GM19455 (cell line): Measurements from ENCODE around the gene OLFML1.
A peak's percentile ranks its signal among the peaks of the same experiment; 100 is the strongest.

ENCODE experiments used
- ATAC-seq: cut with Tn5 transposase; IDR thresholded peaks from one replicate; pipeline ENCODE4 v1.9.1; 2021; ENCODE audit not compliant: unreplicated experiment

OLFML1 gene

DNA sequence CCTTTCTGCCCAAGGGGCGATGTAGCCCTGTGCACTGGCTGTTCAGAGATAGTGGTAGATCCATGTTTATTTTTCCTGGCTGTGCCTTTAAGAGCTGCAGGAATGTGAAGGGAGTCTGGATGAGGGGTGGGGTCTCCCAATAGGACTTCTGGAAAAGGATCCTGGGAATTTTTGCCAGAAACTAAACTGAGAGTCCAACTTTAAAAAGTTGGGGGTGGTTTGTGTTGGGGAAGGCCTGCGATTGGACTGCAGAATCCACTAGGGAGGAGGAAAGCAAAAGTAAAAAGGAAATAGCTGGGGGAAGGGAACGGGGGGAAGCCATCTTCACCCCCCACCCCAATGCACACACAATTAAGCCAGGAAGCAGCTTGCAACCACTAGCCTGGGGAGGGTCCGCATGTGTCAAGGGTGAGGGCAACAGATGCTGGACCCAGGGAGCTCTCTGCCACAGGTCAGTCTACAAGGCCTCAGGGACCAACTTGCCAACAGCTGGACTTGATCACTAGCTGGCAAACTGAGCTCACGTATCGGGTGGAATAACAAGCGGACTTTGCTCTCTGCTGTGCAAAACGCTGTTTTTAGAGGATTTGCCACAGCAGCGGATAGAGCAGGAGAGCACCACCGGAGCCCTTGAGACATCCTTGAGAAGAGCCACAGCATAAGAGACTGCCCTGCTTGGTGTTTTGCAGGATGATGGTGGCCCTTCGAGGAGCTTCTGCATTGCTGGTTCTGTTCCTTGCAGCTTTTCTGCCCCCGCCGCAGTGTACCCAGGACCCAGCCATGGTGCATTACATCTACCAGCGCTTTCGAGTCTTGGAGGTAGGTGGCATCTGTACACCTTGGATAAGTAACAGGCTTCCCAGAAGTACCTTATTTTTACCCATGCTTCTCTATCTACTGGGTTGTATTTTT is at the start of gene OLFML1:
OLFML1 (plus strand) TSS at position 321 of the 912 bp plus-strand sequence; CDS start at position 691, 370 bp downstream.
- no peak for ATAC-seq

GRCh38 chr11:7436146-7436545 is 49.2 kb upstream of the OLFML1 start:
- no peak for ATAC-seq

DNA sequence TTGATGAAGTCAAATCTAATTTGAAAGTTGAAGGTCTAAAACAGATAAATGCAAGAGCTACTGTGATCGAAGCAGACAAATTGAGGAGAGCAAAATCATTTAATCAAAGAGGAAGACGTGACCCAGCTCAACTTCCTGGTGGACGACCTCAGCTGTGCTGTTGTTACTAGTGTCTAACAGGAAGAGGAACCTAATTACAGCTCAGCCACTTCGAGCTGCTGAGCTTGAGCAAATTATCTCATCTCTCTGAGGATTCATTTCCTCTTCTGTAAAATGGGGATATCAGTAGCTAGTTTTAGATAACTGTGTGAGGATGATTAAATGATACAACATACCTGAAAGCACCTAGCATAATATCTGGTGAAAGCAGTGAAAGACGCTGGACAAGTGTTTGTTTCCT is 48.6 kb upstream of the OLFML1 start:
- ATAC-seq, result peak; percentile 67

DNA sequence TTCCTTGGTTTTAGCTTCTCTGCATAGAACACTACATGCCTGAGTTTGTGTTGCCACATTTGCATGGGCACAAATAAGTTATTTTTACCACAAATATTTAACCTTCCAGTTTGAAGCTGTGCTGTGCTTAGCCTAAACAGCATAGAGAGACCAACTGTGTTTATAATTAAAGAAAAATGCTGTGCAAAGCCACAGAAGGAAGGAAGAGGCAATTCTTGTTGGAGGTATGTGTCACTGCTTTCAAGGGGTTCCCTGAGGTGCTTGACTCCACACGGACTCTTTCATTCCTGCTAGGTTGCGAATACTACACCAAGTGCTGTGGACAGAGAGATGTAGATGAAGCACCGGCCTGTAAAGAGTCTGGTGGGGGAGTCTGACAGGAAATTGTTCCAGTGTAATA is 47.6 kb upstream of the OLFML1 start:
- no peak for ATAC-seq

DNA sequence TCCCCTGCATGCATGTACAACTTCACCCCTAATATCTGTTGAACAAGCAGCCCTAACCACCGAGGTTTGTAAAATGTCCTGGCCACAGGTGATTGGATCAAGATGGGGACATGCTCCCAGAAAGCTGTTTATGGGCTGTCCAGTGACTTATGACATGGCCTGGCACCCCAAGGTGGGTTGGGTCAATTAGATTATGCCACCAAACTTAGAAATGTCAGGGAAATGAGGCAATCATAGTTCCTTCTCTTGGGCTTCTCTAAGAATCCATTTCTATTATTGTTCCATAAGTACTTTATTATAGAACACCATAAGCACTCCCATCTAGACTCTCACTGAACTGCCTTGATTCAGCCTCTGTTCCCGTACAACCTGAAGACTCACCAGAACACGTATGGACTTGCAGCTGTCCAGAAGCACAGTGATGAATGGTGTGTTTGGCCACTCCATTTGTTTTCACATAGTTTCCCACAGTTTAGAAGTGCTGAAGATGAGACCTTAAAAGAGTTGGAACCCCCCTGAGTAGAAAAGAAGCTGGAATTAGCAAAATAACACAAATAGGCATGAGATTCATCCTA is 45.5 kb upstream of the OLFML1 start:
- ATAC-seq, result no peak

DNA sequence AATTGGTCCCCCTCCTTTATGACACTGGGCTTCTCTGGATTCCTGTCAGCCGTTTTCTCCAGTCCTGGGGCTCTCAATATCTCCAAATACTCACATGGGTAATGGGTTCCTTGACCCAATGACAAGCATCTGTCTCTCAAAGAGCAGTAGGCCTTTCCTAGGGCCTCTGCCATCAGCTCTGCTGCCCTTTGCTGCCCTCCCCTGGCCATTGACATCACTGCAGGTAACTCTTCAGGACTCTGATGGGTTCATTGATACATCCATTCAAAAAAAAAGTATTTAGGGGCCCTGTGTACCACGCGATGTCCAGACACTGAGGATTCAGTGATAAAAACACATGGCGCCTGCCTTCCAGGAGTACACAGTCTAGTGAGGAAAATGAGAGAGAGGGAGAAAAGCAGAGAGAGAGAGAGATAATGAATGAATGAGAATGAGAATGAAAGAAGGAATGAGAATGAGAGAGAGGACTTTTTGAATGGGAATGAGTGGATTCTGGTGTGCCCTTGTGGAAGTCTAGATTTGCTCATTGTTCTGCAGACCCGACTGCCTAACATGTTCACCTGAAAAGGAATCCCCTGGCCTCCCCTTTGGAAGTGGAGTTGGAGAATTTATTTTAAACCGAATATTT is 42.6 kb upstream of the OLFML1 start:
- ATAC-seq, result peak; percentile 94

GRCh38 chr11:7444091-7444981 is 41.0 kb upstream of the OLFML1 start:
- ATAC-seq, result no peak

GRCh38 chr11:7445564-7445963 is 39.7 kb upstream of the OLFML1 start:
- no peak for ATAC-seq

DNA sequence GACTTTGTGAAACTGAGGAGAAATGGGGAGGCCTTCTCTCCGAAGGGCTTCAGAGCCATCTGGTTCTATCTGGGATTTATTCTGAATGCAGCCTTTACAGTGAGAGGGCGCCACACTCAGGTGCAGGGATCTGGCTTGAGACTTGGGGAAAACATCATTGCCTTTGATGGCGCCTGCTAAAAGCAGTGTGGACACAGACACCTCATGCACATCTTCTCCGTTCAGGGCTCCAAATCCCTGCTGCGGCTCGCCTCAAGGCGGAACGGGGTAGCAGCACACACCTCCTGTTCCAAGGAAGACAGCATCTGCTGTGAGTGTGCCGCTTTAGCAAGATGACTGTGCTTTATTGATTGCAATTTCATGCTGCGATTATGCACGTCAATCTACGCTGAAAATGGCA is 37.1 kb upstream of the OLFML1 start:
- no peak for ATAC-seq

- ATAC-seq, result no peak
These were observed 36.0 kb upstream of the OLFML1 start for GRCh38 chr11:7449211-7449840.

DNA sequence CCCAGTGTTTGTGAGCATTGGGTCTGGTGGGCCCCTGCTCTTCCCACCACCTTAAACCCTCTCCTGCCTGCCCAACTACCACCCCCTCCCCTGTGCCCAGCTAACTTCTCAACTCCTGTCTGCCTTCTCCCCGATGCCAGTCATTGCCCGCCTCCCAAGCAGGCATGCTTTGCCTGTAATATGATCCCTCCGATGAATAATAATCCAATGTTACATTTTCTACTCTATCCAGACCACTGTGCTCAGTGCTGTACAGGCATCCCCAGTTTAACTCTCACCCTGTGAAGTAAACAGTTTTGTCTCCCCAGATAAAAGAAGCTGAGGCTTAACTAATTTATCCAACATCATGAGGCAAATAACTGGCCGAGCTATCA is 35.5 kb upstream of the OLFML1 start:
- no peak for ATAC-seq

GRCh38 chr11:7450836-7451235 is 34.5 kb upstream of the OLFML1 start:
- no peak for ATAC-seq

GRCh38 chr11:7451520-7451919 is 33.8 kb upstream of the OLFML1 start:
- no peak for ATAC-seq

DNA sequence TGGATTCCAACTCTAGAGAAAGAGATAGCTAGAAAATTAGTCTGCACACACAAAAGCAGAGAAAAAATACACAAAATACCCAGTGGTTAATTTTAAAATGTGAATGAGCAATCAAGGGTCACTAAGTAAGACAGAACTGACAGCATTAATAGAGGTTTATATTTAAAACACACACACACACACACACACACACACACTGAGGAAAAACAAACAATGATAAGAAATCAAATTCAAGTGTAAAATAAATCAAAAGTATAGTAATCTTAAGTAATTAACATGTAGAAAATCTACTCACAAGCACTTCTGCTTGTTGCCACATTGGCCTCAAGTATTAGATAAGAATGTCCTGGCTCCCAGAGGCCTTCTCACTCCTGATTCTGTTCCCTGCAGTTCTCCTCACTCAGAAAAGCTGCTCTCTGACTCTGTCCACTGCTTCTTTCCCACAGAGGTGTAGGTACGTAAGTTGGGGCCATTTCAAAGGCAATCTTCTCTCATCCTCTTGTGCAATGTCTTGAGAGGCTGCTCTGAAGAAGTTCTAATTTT is 33.3 kb upstream of the OLFML1 start:
- ATAC-seq, result no peak

GRCh38 chr11:7454854-7455253 is 30.5 kb upstream of the OLFML1 start:
- no peak for ATAC-seq

- ATAC-seq, result no peak
These were observed 28.1 kb upstream of the OLFML1 start for GRCh38 chr11:7457211-7457610.

GRCh38 chr11:7462706-7463105 is 22.6 kb upstream of the OLFML1 start:
- no peak for ATAC-seq

- no peak for ATAC-seq
These were observed 17.7 kb upstream of the OLFML1 start for GRCh38 chr11:7467652-7468051.

DNA sequence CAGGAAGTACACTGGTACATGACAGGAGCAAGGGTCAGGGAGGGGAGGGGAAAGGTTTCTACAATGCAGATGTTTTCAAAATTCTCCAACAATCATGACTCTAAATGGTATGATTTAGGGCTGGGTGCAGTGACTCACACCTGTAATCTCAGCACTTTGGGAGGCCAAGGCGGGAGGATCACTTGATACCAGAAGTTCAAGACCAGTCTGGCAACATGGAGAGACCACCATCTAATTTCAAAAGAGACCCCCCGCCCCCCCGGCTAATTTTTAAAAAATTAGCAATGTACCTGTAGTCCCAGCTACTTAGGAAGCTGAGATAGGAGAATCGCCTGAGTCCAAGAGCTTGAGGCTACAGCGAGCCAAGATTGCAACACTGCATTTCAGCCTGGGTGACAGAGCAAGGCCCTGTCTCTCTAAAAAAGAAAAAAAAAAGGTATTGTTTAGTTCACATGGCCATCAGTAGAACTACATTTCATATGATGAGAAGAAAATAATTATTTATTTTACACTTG is 15.9 kb upstream of the OLFML1 start:
- ATAC-seq, result no peak

- ATAC-seq, result no peak
These were observed 14.2 kb upstream of the OLFML1 start for GRCh38 chr11:7471071-7471470.
